ENCODE results near the gene FLRT2.

- TF ChIP-seq CTCF (conservative IDR thresholded peaks at IDR 0.05) (no peak), EZH2 (IDR thresholded peaks at IDR 0.05; ENCODE audit: low read depth) (no peak)
These were observed 682 bp downstream of the FLRT2 start for GRCh38 chr14:85530626-85531025.
